GM18508 (cell line): Measurements from ENCODE around the gene ZNF491.
"Not testable (repeated sequence)": the region's sequence is repeated elsewhere in the genome, so short reads cannot be mapped to it uniquely, and the experiment has no call there.

ENCODE experiments used
- ATAC-seq: cut with Tn5 transposase; IDR thresholded peaks from one replicate; pipeline ENCODE4 v1.9.1; 2021; ENCODE audit warnings: moderate number of reproducible peaks; ENCODE audit not compliant: insufficient read depth, unreplicated experiment

Gene ZNF491

GRCh38 chr19:11798391-11799330 is at the start of gene ZNF491:
Gene ZNF491, plus strand, starts transcription at chr19:11798523. Its CDS starts 7,431 bp downstream, at chr19:11805954.
- ATAC-seq = no peak

DNA sequence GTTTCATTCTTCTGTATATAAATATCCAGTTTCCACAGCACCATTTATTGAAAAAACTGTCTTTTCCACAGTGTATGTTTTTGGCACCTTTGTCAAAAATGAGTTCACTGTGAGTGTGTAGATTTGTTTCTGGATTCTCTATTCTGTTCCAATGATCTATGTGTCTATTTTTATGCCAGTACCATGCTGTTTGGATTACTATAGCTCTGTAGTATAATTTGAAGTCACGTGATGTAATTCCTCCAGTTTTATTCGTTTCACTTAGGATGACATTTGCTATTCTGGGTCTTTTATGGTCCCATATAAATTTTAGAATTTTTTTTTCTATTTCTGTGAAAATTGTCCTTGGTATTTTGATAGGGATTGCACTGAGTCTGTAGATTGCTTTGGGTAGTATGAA is 48.6 kb upstream of the ZNF491 start:
- no peak for ATAC-seq

DNA sequence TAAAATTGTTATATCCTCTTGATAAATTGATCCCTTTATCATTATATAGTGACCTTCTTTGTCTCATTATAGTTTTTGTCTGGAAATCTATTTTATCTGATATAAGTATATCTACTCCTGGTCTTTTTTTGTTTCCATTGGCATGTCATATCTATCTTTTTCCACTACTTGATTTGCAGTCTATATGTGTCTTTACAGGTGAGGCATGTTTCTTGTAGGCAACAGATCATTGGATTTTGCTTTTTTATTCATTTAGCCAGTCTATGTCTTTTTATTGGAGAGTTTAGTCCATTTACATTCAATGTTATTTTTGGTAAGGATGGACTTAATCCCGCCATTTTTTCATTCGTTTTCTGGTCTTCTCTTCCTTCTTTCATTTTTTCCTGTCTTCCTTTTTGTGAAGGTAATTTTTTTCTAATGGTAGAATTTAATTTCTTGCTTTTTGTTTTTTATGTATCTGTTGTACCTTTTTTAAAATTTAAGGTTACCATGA is 46.0 kb upstream of the ZNF491 start:
- no peak for ATAC-seq

GRCh38 chr19:11754663-11755062 is 43.7 kb upstream of the ZNF491 start:
- no peak for ATAC-seq

DNA sequence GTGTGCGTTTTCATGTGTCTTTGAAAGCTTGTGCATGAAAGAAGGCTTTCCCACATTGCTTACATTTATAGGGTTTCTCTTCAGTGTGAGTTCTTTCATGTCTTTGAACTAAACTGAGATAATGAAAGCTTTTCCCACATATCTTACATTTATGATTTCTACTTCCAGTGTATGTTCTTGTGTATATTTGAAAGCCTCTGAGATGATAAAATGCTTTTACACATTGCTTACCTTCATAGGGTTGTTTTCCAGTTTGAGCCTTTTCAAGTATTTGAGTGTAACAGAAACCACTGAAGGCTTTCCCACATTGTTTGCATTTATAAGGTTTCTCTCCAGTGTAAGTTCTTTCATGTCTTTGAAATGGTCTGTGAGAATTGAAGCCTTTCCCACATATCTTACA is 41.4 kb upstream of the ZNF491 start:
- no peak for ATAC-seq

GRCh38 chr19:11759805-11760204 is 38.5 kb upstream of the ZNF491 start:
- no peak for ATAC-seq

GRCh38 chr19:11763117-11763516 is 35.2 kb upstream of the ZNF491 start:
- ATAC-seq = no peak

GRCh38 chr19:11763611-11764010 is 34.7 kb upstream of the ZNF491 start:
- no peak for ATAC-seq

GRCh38 chr19:11766597-11767591 is 31.4 kb upstream of the ZNF491 start, which contains the start of gene ZNF441:
Gene ZNF441, plus strand, starts transcription at chr19:11767000. Its CDS starts 194 bp downstream, at chr19:11767194.
- ATAC-seq = peak; percentile 50

- peak; percentile 17 for ATAC-seq
Observed at GRCh38 chr19:11767633-11768133, 30.6 kb upstream of the ZNF491 start.

DNA sequence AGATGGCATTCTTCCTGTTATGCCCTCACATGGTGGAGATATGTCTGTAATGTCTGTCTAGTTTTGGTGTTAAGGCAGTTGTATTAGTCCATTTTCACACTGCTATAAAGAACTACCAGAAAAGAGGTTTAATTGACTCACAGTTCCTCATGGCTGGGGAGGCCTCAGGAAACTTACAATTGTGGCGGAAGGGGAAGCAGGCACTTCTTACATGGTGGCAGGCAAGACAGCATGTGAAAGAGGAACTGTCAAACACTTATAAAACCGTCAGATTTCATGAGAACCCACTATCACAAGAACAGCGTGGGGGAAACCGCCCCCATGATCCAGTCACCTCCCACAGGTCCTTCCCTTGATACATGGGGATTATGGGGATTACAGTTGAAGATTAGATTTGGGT is 28.3 kb upstream of the ZNF491 start:
- no peak for ATAC-seq

DNA sequence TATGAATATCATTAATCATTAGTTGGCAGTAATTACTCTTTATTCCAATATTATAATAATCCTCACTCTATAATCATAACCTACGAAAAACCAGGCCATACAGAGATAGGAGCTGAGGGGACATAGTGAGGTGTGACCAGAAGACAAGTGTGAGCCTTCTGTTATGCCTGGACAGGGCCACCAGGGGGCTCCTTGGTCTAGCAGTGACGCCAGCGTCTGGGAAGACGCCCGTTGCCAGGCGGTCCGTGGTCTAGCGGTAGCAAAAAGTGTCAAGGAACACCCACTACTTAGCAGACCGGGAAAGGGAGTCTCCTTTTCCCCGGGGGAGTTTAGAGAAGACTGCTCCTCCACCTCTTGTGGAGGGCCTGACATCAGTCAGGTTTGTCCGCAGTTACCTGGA is 26.8 kb upstream of the ZNF491 start:
- not testable (repeated sequence) for ATAC-seq

- ATAC-seq = not testable (repeated sequence)
Observed at GRCh38 chr19:11776669-11777068, 21.7 kb upstream of the ZNF491 start.

DNA sequence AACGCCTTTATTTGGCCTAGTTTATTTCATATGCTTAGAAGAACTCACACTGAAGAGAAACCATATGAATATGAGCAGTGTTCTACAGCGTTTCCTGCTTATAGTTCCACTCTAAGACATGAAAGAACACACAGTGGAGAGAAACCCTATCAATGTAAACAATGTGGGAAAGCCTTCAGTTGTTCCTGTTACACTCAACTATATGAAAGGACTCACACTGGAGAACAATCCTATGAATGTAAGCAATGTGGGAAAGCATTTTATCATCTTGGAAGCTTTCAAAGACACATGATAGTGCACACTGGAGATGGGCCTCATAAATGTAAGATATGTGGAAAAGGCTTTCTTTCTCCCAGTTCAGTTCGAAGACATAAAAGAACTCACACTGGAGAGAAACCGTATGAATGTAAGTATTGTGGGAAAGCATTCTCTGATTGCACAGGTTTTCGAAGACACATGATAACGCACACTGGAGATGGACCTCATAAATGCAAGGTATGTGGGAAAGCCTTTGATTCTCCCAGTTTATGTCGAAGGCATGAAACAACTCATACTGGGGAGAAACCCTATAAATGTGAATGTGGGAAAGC is 17.8 kb upstream of the ZNF491 start:
- no peak for ATAC-seq

DNA sequence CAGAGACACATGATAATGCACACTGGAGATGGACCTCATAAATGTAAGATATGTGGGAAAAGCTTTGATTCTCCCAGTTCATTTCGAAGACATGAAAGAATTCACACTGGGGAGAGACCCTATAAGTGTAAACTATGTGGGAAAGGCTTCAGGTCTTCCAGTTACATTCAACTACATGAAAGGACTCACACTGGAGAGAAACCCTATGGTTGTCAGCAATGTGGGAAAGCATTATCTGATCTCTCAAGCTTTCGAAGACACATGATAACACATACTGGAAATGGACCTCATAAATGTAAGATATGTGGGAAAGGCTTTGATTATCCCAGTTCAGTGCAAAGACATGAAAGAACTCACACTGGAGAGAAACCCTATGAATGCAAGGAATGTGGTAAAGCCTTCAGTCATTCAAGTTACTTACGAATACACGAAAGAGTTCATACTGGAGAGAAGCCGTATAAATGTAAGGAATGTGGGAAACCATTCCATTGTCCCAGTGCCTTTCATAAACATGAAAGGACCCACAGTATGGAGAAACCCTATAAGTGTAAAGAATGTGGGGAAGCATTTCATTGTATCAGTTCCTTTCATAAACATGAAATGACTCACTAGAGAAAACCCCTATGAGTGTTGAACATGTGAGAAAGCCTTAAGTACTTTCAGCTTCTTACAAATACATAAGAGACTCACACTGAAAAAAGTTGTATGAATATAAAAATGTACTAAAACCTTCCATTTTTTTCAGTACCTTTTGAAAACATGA is 16.8 kb upstream of the ZNF491 start:
- no peak for ATAC-seq

GRCh38 chr19:11783767-11784166 is 14.6 kb upstream of the ZNF491 start:
- no peak for ATAC-seq

DNA sequence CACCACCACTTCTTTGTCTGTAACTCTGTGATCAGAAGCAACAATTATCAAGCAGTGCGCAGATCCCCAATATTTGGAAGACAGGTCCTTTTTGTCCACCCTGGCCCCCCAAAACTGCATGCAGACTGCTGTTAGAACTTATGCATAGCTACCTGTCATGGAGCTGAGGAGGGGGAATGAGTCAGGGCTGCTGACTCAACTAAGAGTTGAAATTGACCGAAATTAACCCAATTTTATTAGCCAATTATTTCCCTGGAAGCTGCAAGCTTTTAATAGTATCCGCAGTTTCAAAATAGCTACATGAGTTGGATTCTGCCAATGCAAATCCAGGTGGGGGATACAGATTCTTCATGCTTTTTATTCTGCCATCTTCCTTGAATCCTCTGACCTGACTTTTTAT is 14.0 kb upstream of the ZNF491 start:
- no peak for ATAC-seq

DNA sequence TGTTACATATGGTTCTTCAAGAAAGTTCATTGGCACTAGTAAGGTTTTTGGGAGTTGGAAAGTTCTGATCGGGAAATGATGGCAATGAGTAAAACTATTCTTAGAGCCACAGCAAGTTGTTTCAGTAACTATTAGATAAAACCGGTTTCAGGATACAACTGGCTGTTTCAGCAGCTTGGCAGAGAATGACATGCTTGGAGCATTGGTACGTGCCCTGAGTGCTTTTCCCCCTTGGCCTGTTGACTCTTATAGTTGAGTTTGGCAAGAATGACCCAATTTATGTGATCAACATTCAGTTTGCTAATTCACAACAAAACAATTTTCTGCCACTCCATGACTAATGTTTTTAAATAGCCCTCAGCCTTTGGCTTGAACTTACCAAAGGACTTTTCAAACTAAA is 10.8 kb upstream of the ZNF491 start:
- ATAC-seq = no peak

DNA sequence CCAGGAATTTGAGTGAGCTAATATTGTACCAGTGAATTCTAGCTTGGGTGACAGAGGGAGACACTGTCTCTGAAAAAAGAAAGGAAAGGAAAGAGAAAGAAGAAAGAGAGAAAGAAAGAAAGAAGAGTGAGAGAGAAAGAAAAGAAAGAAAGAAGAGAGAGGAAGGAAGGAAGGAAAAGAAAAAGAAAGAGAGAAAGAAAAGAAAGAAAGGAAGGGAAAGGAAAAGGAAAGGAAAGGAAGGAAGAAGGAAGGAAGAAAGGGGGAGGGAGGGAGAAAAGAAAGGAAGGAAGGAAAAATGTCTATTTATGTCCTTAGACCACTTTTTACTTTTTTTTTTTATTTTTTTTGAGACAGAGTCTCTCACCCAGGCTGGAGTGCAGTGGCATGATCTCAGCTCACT is 5.4 kb upstream of the ZNF491 start:
- ATAC-seq = no peak
